BLaER1 treated with 17β-estradiol and CSF1 and Interleukin-3, amounts not matched to agents 10 nM and 100 nM (cell line): ENCODE data around the gene PSMD11.
"Not testable (repeated sequence)": the region's sequence is repeated elsewhere in the genome, so short reads cannot be mapped to it uniquely, and the experiment has no call there.

ENCODE experiments used
- H3K27ac ChIP-seq, 11 experiments: shearing (Covaris generic); formaldehyde crosslinking; 2 replicates each; pipeline ENCODE4 v1.8.1; 2022
- H3K27me3 ChIP-seq, 11 experiments: shearing (Covaris generic); formaldehyde crosslinking; 2 replicates each; pipeline ENCODE4 v1.8.1; 2022
- H3K36me3 ChIP-seq, 11 experiments: shearing (Covaris generic); formaldehyde crosslinking; 2 replicates each; pipeline ENCODE4 v1.8.1; 2022
- H3K4me1 ChIP-seq, 10 experiments: shearing (Covaris generic); formaldehyde crosslinking; 2 replicates each; pipeline ENCODE4 v1.8.1; 2022
- H3K4me2 ChIP-seq, 11 experiments: shearing (Covaris generic); formaldehyde crosslinking; 2 replicates each; pipeline ENCODE4 v1.8.1; 2022
- H3K4me3 ChIP-seq, 10 experiments: shearing (Covaris generic); formaldehyde crosslinking; 2 replicates each; pipeline ENCODE4 v1.8.1; 2022
- H3K9ac ChIP-seq, 11 experiments: shearing (Covaris generic); formaldehyde crosslinking; 2 replicates each; pipeline ENCODE4 v1.8.1; 2022
- H3K9me3 ChIP-seq, 11 experiments: shearing (Covaris generic); formaldehyde crosslinking; replicated peaks in 1 of 11; 2 replicates each; pipeline ENCODE4 v1.8.1; 2022
- H4K20me1 ChIP-seq, 11 experiments: shearing (Covaris generic); formaldehyde crosslinking; 2 replicates each; pipeline ENCODE4 v1.8.1; 2022
- Cebpa-rat ChIP-seq, 11 experiments: shearing (Covaris generic); IDR thresholded peaks; 2 replicates each; pipeline ENCODE4 v1.8.1; 2022

The PSMD11 gene

GRCh38 chr17:32523017-32523680 lies 78.8 kb downstream of the PSMD11 start:
- TF ChIP-seq Cebpa-rat (IDR thresholded peaks at IDR 0.05): no peak
- H3K4me1 ChIP-seq: peaks cover 30 to 97% (median 84%) of the 10 kb centered on the region in 10 experiments
- peaks cover 0 to 9% (median 0%) of the 10 kb centered on the region in 11 experiments; a peak in 2 of 22 replicates for H4K20me1 ChIP-seq
- no peaks in the 10 kb centered on the region for H3K36me3 ChIP-seq
- peak overlapping the region in 2 of 11 experiments; percentile 44 to 53; a peak in 1 of 22 replicates for H3K9ac ChIP-seq
- peak overlapping the region in 10 of 11 experiments; percentile 31 to 76 (median 68); a peak in 19 of 22 replicates for H3K4me2 ChIP-seq
- H3K27ac ChIP-seq: peak overlapping the region in 6 of 11 experiments; percentile 8 to 75 (median 66); a peak in 9 of 22 replicates
- H3K9me3 ChIP-seq: no peaks in the 10 kb centered on the region
- peaks cover 0 to 23% (median 0%) of the 10 kb centered on the region in 11 experiments; a peak in 6 of 22 replicates for H3K27me3 ChIP-seq
- no peak overlapping the region for H3K4me3 ChIP-seq

GRCh38 chr17:32523827-32524552 lies 79.7 kb downstream of the PSMD11 start:
- peaks cover 30 to 97% (median 84%) of the 10 kb centered on the region in 10 experiments for H3K4me1 ChIP-seq
- H3K27me3 ChIP-seq: peaks cover 0 to 14% (median 0%) of the 10 kb centered on the region in 11 experiments; a peak in 6 of 22 replicates
- peak overlapping the region in 6 of 11 experiments; percentile 54 to 75 (median 66); a peak in 12 of 22 replicates for H3K27ac ChIP-seq
- H3K9ac ChIP-seq: peak overlapping the region in 3 of 11 experiments; percentile 1 to 54 (median 53); a peak in 4 of 22 replicates
- no peaks in the 10 kb centered on the region for H3K36me3 ChIP-seq
- H3K4me3 ChIP-seq: 0 out of 20 replicates have a peak overlapping the region, but pooled peaks of 1 of the 10 experiments have one; percentile 13
- TF ChIP-seq Cebpa-rat (IDR thresholded peaks at IDR 0.05): no peak
- H3K9me3 ChIP-seq: no peaks in the 10 kb centered on the region
- peak overlapping the region; percentile 31 to 76 (median 68) for H3K4me2 ChIP-seq
- H4K20me1 ChIP-seq: peaks cover 0 to 3% (median 0%) of the 10 kb centered on the region in 11 experiments; a peak in 1 of 22 replicates

- not testable (repeated sequence) for H3K27me3 ChIP-seq, H3K4me3 ChIP-seq, H3K9me3 ChIP-seq, H3K36me3 ChIP-seq, H4K20me1 ChIP-seq
- Histone ChIP-seq H3K27ac (peak overlapping the region in 7 of 11 experiments; percentile 3 to 75 (median 64); a peak in 13 of 22 replicates), H3K4me2 (peak overlapping the region; percentile 31 to 76 (median 68); a peak in 21 of 22 replicates), H3K9ac (peak overlapping the region in 5 of 11 experiments; percentile 9 to 54 (median 29); a peak in 6 of 22 replicates), H3K4me1 (peaks cover 30 to 99% (median 85%) of the 10 kb centered on the region in 10 experiments)
Observed at GRCh38 chr17:32524553-32524880, 80.2 kb downstream of the PSMD11 start.

DNA sequence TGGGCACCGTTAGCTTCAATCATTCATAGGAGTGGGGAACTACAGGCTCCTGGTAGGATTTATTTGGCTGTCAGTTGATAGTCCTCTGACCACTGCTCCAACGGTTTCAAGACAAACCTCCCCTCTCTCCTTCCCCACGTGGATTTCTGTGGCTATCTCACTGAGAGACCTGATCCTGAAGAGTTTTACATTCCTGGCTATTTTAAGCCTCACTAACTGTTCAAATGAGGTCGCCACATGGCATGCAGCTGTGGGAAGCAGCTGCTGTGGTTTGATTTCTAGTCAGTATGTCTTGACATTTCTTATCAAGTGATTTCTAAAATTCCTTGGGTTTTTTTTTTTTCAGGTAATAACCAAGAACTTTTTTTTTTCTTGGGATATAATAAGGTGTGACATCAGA lies 80.8 kb downstream of the PSMD11 start:
- Histone ChIP-seq H4K20me1 (peaks cover 0 to 3% (median 0%) of the 10 kb centered on the region in 11 experiments; a peak in 1 of 22 replicates), H3K27ac (peak overlapping the region in 7 of 11 experiments; percentile 3 to 75 (median 64); a peak in 13 of 22 replicates), H3K27me3 (peaks cover 0 to 3% (median 0%) of the 10 kb centered on the region in 11 experiments; a peak in 3 of 22 replicates), H3K4me2 (peak overlapping the region in 9 of 11 experiments; percentile 14 to 76 (median 69); a peak in 19 of 22 replicates), H3K9ac (peak overlapping the region in 6 of 11 experiments; percentile 9 to 54 (median 30); a peak in 9 of 22 replicates), H3K36me3 (no peaks in the 10 kb centered on the region), H3K4me1 (peaks cover 24 to 98% (median 83%) of the 10 kb centered on the region in 10 experiments), H3K4me3 (no peak overlapping the region), H3K9me3 (no peaks in the 10 kb centered on the region)
- TF ChIP-seq Cebpa-rat (IDR thresholded peaks at IDR 0.05): no peak

DNA sequence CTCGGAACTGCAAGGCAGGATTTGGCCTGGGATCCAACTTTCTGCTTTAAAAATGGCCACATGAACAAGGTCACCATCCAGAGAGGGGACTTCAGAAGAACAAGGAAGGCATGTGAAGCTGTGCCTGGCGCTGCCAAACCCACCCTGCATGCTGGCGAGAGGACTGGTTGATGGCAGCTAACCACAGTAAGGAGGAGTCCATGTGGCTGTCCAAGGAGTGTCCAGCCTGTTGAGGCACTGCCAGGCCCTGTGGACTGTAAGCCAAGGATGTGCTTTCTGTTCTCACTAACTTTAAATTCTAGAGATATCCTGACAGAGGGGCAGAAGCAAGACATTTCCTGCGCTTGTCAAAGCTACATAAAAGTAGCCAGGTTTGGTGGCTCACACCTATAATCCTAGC lies 82.8 kb downstream of the PSMD11 start:
- H3K9ac ChIP-seq: no peak overlapping the region
- H3K27ac ChIP-seq: peak overlapping the region in 1 of 11 experiments; percentile 17; a peak in 1 of 22 replicates
- H3K4me1 ChIP-seq: peaks cover 11 to 79% (median 68%) of the 10 kb centered on the region in 10 experiments; a peak in 18 of 20 replicates
- H4K20me1 ChIP-seq: no peaks in the 10 kb centered on the region
- H3K4me2 ChIP-seq: peak overlapping the region in 6 of 11 experiments; percentile 10 to 76 (median 24); a peak in 6 of 22 replicates
- no peak overlapping the region for H3K4me3 ChIP-seq
- TF ChIP-seq Cebpa-rat (IDR thresholded peaks at IDR 0.05): no peak
- H3K27me3 ChIP-seq: no peaks in the 10 kb centered on the region
- no peaks in the 10 kb centered on the region for H3K9me3 ChIP-seq
- no peaks in the 10 kb centered on the region for H3K36me3 ChIP-seq

GRCh38 chr17:32528825-32529224 lies 84.5 kb downstream of the PSMD11 start:
- H3K9me3 ChIP-seq: no peaks in the 10 kb centered on the region
- peak overlapping the region in 2 of 11 experiments; percentile 15 to 17; a peak in 2 of 22 replicates for H3K27ac ChIP-seq
- H3K36me3 ChIP-seq: no peaks in the 10 kb centered on the region
- no peak overlapping the region; a peak in 1 of 22 replicates for H3K9ac ChIP-seq
- H3K4me3 ChIP-seq: no peak overlapping the region
- peak overlapping the region in 9 of 11 experiments; percentile 27 to 73 (median 57); a peak in 17 of 22 replicates for H3K4me2 ChIP-seq
- no peaks in the 10 kb centered on the region for H4K20me1 ChIP-seq
- no peaks in the 10 kb centered on the region for H3K27me3 ChIP-seq
- peaks cover 2 to 62% (median 52%) of the 10 kb centered on the region in 10 experiments; a peak in 18 of 20 replicates for H3K4me1 ChIP-seq
- TF ChIP-seq Cebpa-rat (IDR thresholded peaks at IDR 0.05): no peak

GRCh38 chr17:32529604-32530003 lies 85.3 kb downstream of the PSMD11 start:
- peak overlapping the region in 7 of 11 experiments; percentile 27 to 73 (median 62); a peak in 11 of 22 replicates for H3K4me2 ChIP-seq
- no peaks in the 10 kb centered on the region for H3K27me3 ChIP-seq
- H3K9me3 ChIP-seq: no peaks in the 10 kb centered on the region
- H4K20me1 ChIP-seq: no peaks in the 10 kb centered on the region
- H3K27ac ChIP-seq: no peak overlapping the region
- no peak overlapping the region for H3K9ac ChIP-seq
- no peak overlapping the region for H3K4me3 ChIP-seq
- no peak for TF ChIP-seq Cebpa-rat (IDR thresholded peaks at IDR 0.05)
- H3K36me3 ChIP-seq: no peaks in the 10 kb centered on the region
- H3K4me1 ChIP-seq: peaks cover 0 to 54% (median 44%) of the 10 kb centered on the region in 10 experiments; a peak in 16 of 20 replicates
